Fibroblast of lung (primary cell): ENCODE results near the gene GALNT18.

Experiments
- CTCF ChIP-seq, 2 donors: IDR thresholded peaks in 1 of 2; conservative IDR thresholded peaks in 1 of 2; 1 replicate in 1 of 2; 2 replicates in 1 of 2; pipeline ENCODE4 v1.5.1; 2011 to 2012; ENCODE audit warnings: low read length in 2 of 2, control low read depth in 1 of 2, inconsistent platforms in 1 of 2, low read depth in 1 of 2, mild to moderate bottlenecking in 1 of 2
- EZH2 ChIP-seq: IDR thresholded peaks from 2 replicates; pipeline ENCODE4 v1.5.1; 2012; ENCODE audit warnings: low read length, control low read depth, mild to moderate bottlenecking; ENCODE audit errors: missing control alignments

DNA sequence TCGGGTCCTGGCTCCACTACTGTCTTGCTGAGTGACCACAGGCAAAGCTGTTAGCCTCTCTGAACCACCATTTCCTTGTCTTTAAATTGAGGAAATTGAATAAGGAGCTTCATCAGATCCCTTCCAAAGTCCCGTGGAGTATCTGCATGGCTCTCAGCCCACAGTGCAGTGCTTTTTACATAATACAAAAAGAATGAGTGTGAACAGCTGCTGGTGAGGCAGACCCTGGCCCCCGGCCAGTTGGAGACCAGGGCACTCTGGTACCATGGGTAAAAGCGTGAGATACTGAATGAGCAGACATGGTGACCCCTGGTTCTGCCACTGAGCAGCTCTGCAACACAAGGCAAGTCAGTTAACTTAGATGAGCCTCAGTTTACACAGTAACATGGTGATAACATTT, 86.8 kb downstream of the GALNT18 start:
- TF ChIP-seq CTCF (conservative IDR thresholded peaks at IDR 0.05 in 1 of 2, IDR thresholded peaks at IDR 0.05 in 1 of 2; ENCODE audit: low read depth in 1 of 2, low read length in 2 of 2) (no peak), EZH2 (no peak)
